NCI-H1436 (cell line): ENCODE measurements around the gene GSAP.
"Not testable (repeated sequence)": the region's sequence is repeated elsewhere in the genome, so short reads cannot be mapped to it uniquely, and the experiment has no call there.

Experiments
- DNase-seq: peaks from one replicate; lab custom pipeline; 2025; lab: John Stamatoyannopoulos, UW

Gene GSAP

GRCh38 chr7:77284616-77285015, 131.5 kb downstream of the GSAP start:
- no peak for DNase-seq

GRCh38 chr7:77284005-77284404, 132.1 kb downstream of the GSAP start:
- DNase-seq = no peak

GRCh38 chr7:77282897-77283296, 133.3 kb downstream of the GSAP start:
- DNase-seq = no peak

- no peak for DNase-seq
Measured at GRCh38 chr7:77281780-77282478, 134.2 kb downstream of the GSAP start.

GRCh38 chr7:77276120-77276519, 140.0 kb downstream of the GSAP start:
- DNase-seq = no peak

- DNase-seq = not testable (repeated sequence)
Measured at GRCh38 chr7:77275663-77276062, 140.5 kb downstream of the GSAP start.

GRCh38 chr7:77271766-77272165, 144.4 kb downstream of the GSAP start:
- DNase-seq = no peak

- DNase-seq = no peak
Measured at GRCh38 chr7:77270094-77270480, 146.1 kb downstream of the GSAP start.

GRCh38 chr7:77269360-77270093, 146.6 kb downstream of the GSAP start:
- DNase-seq = no peak

- DNase-seq = no peak
Measured at GRCh38 chr7:77266291-77266794, 149.8 kb downstream of the GSAP start.

- DNase-seq = no peak
Measured at GRCh38 chr7:77265666-77266065, 150.5 kb downstream of the GSAP start.

GRCh38 chr7:77262316-77262715, 153.8 kb downstream of the GSAP start:
- DNase-seq = no peak
